HEK293 (cell line): ENCODE data around the gene PTX4.

ENCODE experiments used
- KLF8 ChIP-seq: fragments of 450-650 bp; formaldehyde crosslinking; IDR thresholded peaks from 2 replicates; pipeline ENCODE4 v1.5.1; 2016; ENCODE audit warnings: missing biosample characterization, missing genetic modification characterization
- REST ChIP-seq: fragments of 450-650 bp; formaldehyde crosslinking; IDR thresholded peaks from 2 replicates; pipeline ENCODE4 v1.5.1; 2016; ENCODE audit warnings: missing biosample characterization, missing genetic modification characterization
- TRIM28 ChIP-seq: IDR thresholded peaks from 2 replicates; pipeline ENCODE4 v1.6.1; 2011; ENCODE audit warnings: low read length, control low read depth, borderline replicate concordance
- ZBTB1 ChIP-seq: fragments of 450-650 bp; formaldehyde crosslinking; IDR thresholded peaks from 2 replicates; pipeline ENCODE4 v1.5.1; 2016; ENCODE audit warnings: missing biosample characterization, missing genetic modification characterization
- ZNF132 ChIP-seq: fragments of 450-650 bp; formaldehyde crosslinking; IDR thresholded peaks from 2 replicates; pipeline ENCODE4 v1.5.1; 2017; ENCODE audit warnings: missing biosample characterization, missing genetic modification characterization, borderline replicate concordance
- ZNF157 ChIP-seq: fragments of 450-650 bp; formaldehyde crosslinking; IDR thresholded peaks from 2 replicates; pipeline ENCODE4 v1.5.1; 2016; ENCODE audit warnings: missing biosample characterization, missing genetic modification characterization
- ZNF629 ChIP-seq: fragments of 450-650 bp; formaldehyde crosslinking; IDR thresholded peaks from 2 replicates; pipeline ENCODE4 v1.5.1; 2017; ENCODE audit warnings: missing biosample characterization, missing genetic modification characterization
- TF ChIP-seq, protein P1 (sequence below): fragments of 450-650 bp; IDR thresholded peaks from 2 replicates; pipeline ENCODE4 v1.5.1; 2018; ENCODE audit warnings: missing biosample characterization, missing genetic modification characterization
- TF ChIP-seq, protein P2 (sequence below): fragments of 450-650 bp; formaldehyde crosslinking; IDR thresholded peaks from 2 replicates; pipeline ENCODE4 v1.5.1; 2016; ENCODE audit warnings: missing biosample characterization, missing genetic modification characterization

DNA sequence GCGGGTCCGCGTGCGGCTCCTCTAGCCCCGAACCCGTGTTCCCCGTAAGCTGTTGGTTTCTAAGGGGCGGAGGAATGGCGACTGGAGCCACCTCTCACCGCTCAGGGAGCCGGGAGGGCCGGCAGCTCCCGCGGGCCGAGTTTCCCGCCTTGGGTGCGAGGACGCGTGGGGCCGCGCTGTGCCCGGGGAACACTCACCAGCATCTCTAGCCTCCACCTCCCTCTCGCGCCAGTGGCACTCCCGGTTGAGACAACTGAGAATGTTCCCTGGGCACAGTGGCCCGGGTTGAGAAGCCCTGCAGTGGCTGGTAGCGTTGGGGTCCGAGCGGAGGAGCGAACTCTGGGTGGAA is 5.0 kb upstream of the PTX4 start:
- TF ChIP-seq ZNF132 (tag by site-specific recombination) (no peak), REST (tag by site-specific recombination) (0 out of 2 replicates have a peak, but pooled peaks have one; percentile 3), KLF8 (tag by site-specific recombination) (no peak), ZBTB1 (tag by site-specific recombination) (no peak), TRIM28 (no peak), ZNF629 (tag by site-specific recombination) (no peak), ZNF157 (tag by site-specific recombination) (no peak)
- TF ChIP-seq, protein P1, sequence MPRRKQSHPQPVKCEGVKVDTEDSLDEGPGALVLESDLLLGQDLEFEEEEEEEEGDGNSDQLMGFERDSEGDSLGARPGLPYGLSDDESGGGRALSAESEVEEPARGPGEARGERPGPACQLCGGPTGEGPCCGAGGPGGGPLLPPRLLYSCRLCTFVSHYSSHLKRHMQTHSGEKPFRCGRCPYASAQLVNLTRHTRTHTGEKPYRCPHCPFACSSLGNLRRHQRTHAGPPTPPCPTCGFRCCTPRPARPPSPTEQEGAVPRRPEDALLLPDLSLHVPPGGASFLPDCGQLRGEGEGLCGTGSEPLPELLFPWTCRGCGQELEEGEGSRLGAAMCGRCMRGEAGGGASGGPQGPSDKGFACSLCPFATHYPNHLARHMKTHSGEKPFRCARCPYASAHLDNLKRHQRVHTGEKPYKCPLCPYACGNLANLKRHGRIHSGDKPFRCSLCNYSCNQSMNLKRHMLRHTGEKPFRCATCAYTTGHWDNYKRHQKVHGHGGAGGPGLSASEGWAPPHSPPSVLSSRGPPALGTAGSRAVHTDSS (tag by site-specific recombination), result no peak
- TF ChIP-seq, protein P2, sequence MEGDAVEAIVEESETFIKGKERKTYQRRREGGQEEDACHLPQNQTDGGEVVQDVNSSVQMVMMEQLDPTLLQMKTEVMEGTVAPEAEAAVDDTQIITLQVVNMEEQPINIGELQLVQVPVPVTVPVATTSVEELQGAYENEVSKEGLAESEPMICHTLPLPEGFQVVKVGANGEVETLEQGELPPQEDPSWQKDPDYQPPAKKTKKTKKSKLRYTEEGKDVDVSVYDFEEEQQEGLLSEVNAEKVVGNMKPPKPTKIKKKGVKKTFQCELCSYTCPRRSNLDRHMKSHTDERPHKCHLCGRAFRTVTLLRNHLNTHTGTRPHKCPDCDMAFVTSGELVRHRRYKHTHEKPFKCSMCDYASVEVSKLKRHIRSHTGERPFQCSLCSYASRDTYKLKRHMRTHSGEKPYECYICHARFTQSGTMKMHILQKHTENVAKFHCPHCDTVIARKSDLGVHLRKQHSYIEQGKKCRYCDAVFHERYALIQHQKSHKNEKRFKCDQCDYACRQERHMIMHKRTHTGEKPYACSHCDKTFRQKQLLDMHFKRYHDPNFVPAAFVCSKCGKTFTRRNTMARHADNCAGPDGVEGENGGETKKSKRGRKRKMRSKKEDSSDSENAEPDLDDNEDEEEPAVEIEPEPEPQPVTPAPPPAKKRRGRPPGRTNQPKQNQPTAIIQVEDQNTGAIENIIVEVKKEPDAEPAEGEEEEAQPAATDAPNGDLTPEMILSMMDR, result no peak
